Left lung (tissue), 10 donors: ENCODE data around the gene SEC22A. TPM values are rescaled to one million over a fixed set of nuclear protein-coding genes. Genes with fewer than 3 reads are reported as not detected.
"Not testable (repeated sequence)": the region's sequence is repeated elsewhere in the genome, so short reads cannot be mapped to it uniquely, and the experiment has no call there.

Experiments used
- ATAC-seq: fragments of 200-7000 bp; cut with Tn5 transposase; one replicate; pipeline ENCODE4 v1.9.1; 2020; ENCODE audit warnings: moderate library complexity
- DNase-seq, 4 donors: peaks; one replicate each; pipeline ENCODE4 v3.0.0-alpha.2; 2013 to 2020
- H3K27ac ChIP-seq, 2 donors: fragments of 200-600 bp; sonication (generic) in 1 of 2; one replicate each; pipeline versions ENCODE4 v1.5.0 to v1.8.0; 2020 to 2021
- H3K27me3 ChIP-seq, 2 donors: fragments of 200-600 bp; sonication (generic) in 1 of 2; one replicate each; pipeline versions ENCODE4 v1.5.0 to v1.8.0; 2020 to 2021
- H3K36me3 ChIP-seq, 2 donors: fragments of 200-600 bp; sonication (generic) in 1 of 2; one replicate each; pipeline versions ENCODE4 v1.5.0 to v1.8.0; 2020 to 2021
- H3K4me1 ChIP-seq, 2 donors: fragments of 200-600 bp; one replicate each; pipeline ENCODE4 v1.8.0; 2021
- H3K4me3 ChIP-seq, 2 donors: fragments of 200-600 bp; sonication (generic) in 1 of 2; one replicate each; pipeline versions ENCODE4 v1.5.0 to v1.8.0; 2020 to 2021; ENCODE audit warnings: mild to moderate bottlenecking in 1 of 2
- H3K9me3 ChIP-seq, 2 donors: fragments of 200-600 bp; sonication (generic) in 1 of 2; one replicate each; pipeline versions ENCODE4 v1.5.0 to v1.8.0; 2020 to 2021
- intact Hi-C, 2 donors: fragments of 100-400 bp; cut with DNase I; formaldehyde crosslinking; loops; one replicate each; pipeline versions ENCODE4 v1.11.2 to v1.14.2; 2022
- polyA plus RNA-seq, 6 donors: library from polyadenylated mRNA; unstranded; fragments of 120-200 nt; gene quantifications; one replicate each; pipeline ENCODE4 v1.2.1, GENCODE V29; 2013; ENCODE audit not compliant: insufficient read length in 6 of 6
- total RNA-seq, 2 donors: library from RNA; stranded (reverse); fragmentation: NEBNext Ultra II Directional; extraction: Animal tissue kit (Norgen Biotek cat#: 25700); gene quantifications; one replicate each; pipeline ENCODE4 v1.2.1, GENCODE V29; 2021
- TF ChIP-seq, protein P1 (sequence below), 2 donors: fragments of 200-600 bp; sonication (generic) in 1 of 2; IDR thresholded peaks; one replicate each; pipeline versions ENCODE4 v1.5.0 to v1.8.0; 2021; ENCODE audit warnings: antibody characterized with exemption in 2 of 2
- donor health status: DM: no; HTN: yes; CAD: no.
- donor health status: DM: no; HTN: no; CAD: no.

The SEC22A gene
- total and polyA plus RNA-seq, 8 donors = 15.7 to 35.9 (median 27.8) TPM

DNA sequence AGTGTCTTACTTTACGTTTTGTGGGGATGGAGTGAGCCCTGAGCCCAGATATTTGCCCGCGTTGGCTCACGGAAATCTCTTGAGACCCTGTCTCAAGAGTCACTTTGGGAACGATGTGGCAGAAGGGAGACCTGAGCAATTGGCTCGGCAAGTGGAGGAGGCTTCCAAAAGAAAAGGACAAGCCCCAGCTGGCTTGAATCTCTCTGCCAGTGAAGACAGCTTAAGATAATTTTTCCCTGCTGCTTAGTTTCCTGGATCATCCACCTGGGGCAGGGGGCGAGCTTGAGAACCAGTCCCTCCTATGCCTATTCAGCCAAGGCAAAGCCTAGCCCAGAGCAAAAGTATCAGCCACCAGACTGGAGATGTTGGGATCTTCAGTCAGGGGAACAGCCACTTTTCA is 708 bp downstream of the SEC22A start:
- H3K27ac ChIP-seq = peak overlapping the region; percentile 65 to 78
- no peaks in the 10 kb centered on the region for H3K9me3 ChIP-seq
- intact Hi-C loops = no loop called here
- ATAC-seq = peak; percentile 6
- no peaks in the 10 kb centered on the region for H3K36me3 ChIP-seq
- peak overlapping the region; percentile 71 to 80 for H3K4me3 ChIP-seq
- peaks cover 10 to 18% of the 10 kb centered on the region in 2 donors for H3K4me1 ChIP-seq
- H3K27me3 ChIP-seq = no peaks in the 10 kb centered on the region
- peak in 2 of 4 donors; percentile 9 to 23 for DNase-seq
- TF ChIP-seq, protein P1, sequence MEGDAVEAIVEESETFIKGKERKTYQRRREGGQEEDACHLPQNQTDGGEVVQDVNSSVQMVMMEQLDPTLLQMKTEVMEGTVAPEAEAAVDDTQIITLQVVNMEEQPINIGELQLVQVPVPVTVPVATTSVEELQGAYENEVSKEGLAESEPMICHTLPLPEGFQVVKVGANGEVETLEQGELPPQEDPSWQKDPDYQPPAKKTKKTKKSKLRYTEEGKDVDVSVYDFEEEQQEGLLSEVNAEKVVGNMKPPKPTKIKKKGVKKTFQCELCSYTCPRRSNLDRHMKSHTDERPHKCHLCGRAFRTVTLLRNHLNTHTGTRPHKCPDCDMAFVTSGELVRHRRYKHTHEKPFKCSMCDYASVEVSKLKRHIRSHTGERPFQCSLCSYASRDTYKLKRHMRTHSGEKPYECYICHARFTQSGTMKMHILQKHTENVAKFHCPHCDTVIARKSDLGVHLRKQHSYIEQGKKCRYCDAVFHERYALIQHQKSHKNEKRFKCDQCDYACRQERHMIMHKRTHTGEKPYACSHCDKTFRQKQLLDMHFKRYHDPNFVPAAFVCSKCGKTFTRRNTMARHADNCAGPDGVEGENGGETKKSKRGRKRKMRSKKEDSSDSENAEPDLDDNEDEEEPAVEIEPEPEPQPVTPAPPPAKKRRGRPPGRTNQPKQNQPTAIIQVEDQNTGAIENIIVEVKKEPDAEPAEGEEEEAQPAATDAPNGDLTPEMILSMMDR (IDR thresholded peaks at IDR 0.05) = no peak

DNA sequence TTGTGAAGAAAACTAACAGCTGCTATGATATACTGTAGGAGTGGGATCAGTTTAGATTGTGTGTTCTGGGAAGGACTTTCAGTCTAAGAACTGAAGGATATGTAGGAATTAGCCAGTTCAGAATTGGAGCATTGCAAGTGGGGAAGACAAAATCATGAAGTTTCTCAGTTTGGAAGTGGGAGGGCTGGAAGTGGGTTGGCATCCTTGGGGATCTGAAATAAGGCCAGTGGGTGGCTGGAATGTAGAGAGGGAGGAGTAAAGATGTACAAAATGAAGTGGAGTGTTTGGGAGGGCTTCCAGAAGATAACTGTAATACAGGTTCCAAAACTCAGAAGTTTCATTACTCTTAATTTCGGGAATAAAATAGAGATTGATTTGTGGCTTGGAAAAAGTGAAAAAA is 17.2 kb downstream of the SEC22A start:
- intact Hi-C loops = no loop called here
- H3K36me3 ChIP-seq = peaks cover 0 to 9% of the 10 kb centered on the region in 2 donors
- no peak overlapping the region for H3K27ac ChIP-seq
- TF ChIP-seq, protein P1 (IDR thresholded peaks at IDR 0.05) = no peak
- H3K9me3 ChIP-seq = no peaks in the 10 kb centered on the region
- H3K27me3 ChIP-seq = no peaks in the 10 kb centered on the region
- ATAC-seq (no peak), DNase-seq (no peak)
- no peak overlapping the region for H3K4me3 ChIP-seq
- no peaks in the 10 kb centered on the region for H3K4me1 ChIP-seq

- not testable (repeated sequence) for ATAC-seq
These were observed 19.6 kb downstream of the SEC22A start for GRCh38 chr3:123221369-123221768.

GRCh38 chr3:123225016-123225415 is 23.3 kb downstream of the SEC22A start:
- no peaks in the 10 kb centered on the region for H3K27me3 ChIP-seq
- no peak for DNase-seq
- H3K9me3 ChIP-seq = peaks cover 0 to 28% of the 10 kb centered on the region in 2 donors
- no peaks in the 10 kb centered on the region for H3K4me1 ChIP-seq
- no peak overlapping the region for H3K27ac ChIP-seq
- peaks cover 0 to 26% of the 10 kb centered on the region in 2 donors for H3K36me3 ChIP-seq
- H3K4me3 ChIP-seq = no peak overlapping the region
- intact Hi-C loops = no loop called here
- TF ChIP-seq, protein P1 (IDR thresholded peaks at IDR 0.05) = no peak
- ATAC-seq = no peak

More at GRCh38 chr3:123221369-123221768, 19.6 kb downstream of the SEC22A start:
- intact Hi-C loops, H3K27me3 ChIP-seq, DNase-seq, H3K27ac ChIP-seq, H3K4me1 ChIP-seq, H3K9me3 ChIP-seq, H3K4me3 ChIP-seq: not testable (repeated sequence)
- H3K36me3 ChIP-seq = peaks cover 0 to 18% of the 10 kb centered on the region in 2 donors

GRCh38 chr3:123226549-123226948 is 24.8 kb downstream of the SEC22A start:
- H3K4me3 ChIP-seq = no peak overlapping the region
- H3K27me3 ChIP-seq = no peaks in the 10 kb centered on the region
- TF ChIP-seq, protein P1 (IDR thresholded peaks at IDR 0.05) = no peak
- no peaks in the 10 kb centered on the region for H3K4me1 ChIP-seq
- no peak overlapping the region for H3K27ac ChIP-seq
- intact Hi-C loops = no loop called here
- peaks cover 0 to 28% of the 10 kb centered on the region in 2 donors for H3K9me3 ChIP-seq
- DNase-seq = no peak
- no peak for ATAC-seq
- peaks cover 0 to 26% of the 10 kb centered on the region in 2 donors for H3K36me3 ChIP-seq

DNA sequence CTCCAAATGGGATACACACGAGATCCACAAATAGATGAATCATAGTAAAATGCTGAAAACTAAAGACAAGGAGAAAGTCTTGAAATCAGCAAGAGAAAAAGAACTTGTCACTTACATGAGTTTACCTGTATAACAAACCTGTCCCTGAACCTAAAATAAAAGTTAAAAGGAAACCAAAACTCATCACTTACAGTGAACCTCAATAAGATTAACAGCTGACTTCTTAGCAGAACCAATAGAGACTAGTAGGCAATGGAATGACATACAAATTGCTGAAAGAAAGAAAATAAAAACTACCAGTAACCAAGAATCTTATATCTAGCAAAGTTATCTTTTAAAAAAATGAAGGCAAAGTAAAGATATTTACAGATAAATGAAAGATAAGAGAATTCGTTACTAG is 27.4 kb downstream of the SEC22A start:
- Histone ChIP-seq H3K4me3 (no peak overlapping the region), H3K27ac (no peak overlapping the region), H3K27me3 (no peaks in the 10 kb centered on the region), H3K36me3 (peaks cover 0 to 26% of the 10 kb centered on the region in 2 donors), H3K9me3 (peaks cover 0 to 28% of the 10 kb centered on the region in 2 donors), H3K4me1 (no peaks in the 10 kb centered on the region)
- ATAC-seq (no peak), DNase-seq (no peak)
- TF ChIP-seq, protein P1 (IDR thresholded peaks at IDR 0.05) = no peak
- intact Hi-C loops = no loop called here
